Nephron progenitor cell (in vitro differentiated cells): Measurements from ENCODE around the gene MZT2A.
"Not testable (repeated sequence)": the region's sequence is repeated elsewhere in the genome, so short reads cannot be mapped to it uniquely, and the experiment has no call there.

ENCODE experiments used
- DNase-seq: peaks from one replicate; pipeline ENCODE4 v3.0.0; 2021
- H3K27ac Mint-ChIP-seq: 2 replicates; pipeline ENCODE4 v1.8.0; 2021; ENCODE audit warnings: mild to moderate bottlenecking, moderate library complexity, mixed read lengths
- H3K27me3 Mint-ChIP-seq: 2 replicates; pipeline ENCODE4 v1.8.0; 2021; ENCODE audit warnings: mild to moderate bottlenecking, low read depth, mixed read lengths; ENCODE audit not compliant: poor library complexity
- H3K36me3 Mint-ChIP-seq: 2 replicates; pipeline ENCODE4 v1.8.0; 2021; ENCODE audit warnings: low read depth, mixed read lengths
- H3K4me1 Mint-ChIP-seq: 2 replicates; pipeline ENCODE4 v1.8.0; 2021; ENCODE audit warnings: mixed read lengths
- H3K4me3 Mint-ChIP-seq: 2 replicates; pipeline ENCODE4 v1.8.0; 2021; ENCODE audit warnings: mild to moderate bottlenecking, moderate library complexity, mixed read lengths
- H3K9me3 Mint-ChIP-seq: 2 replicates; pipeline ENCODE4 v1.8.0; 2021; ENCODE audit warnings: mild to moderate bottlenecking, moderate library complexity, mixed read lengths
- TF ChIP-seq, protein P1 (sequence below): fragments of 200-600 bp; sonication (generic); IDR thresholded peaks from 2 replicates; pipeline ENCODE4 v1.5.0; 2021; ENCODE audit warnings: antibody characterized with exemption

MZT2A gene, protein sequence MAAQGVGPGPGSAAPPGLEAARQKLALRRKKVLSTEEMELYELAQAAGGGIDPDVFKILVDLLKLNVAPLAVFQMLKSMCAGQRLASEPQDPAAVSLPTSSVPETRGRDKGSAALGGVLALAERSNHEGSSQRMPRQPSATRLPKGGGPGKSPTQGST

DNA sequence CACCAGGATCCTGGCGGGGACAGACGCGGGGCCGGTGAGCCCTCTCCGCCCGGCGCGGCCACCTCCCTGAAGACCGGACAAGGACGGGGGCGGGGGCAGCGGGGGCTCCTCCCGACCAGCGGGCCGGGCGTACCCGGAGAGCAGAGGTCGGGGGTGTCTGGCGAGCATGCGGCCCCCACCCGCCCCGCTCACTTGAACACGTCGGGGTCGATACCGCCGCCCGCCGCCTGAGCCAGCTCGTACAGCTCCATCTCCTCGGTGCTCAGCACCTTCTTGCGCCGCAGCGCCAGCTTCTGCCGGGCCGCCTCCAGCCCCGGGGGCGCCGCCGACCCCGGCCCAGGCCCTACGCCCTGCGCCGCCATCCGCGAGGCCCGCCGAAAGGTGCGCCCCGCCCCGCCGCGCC lies at the start of gene MZT2A:
Gene MZT2A (minus strand): TSS at position 383 of the 403 bp plus-strand sequence. CDS start 21 bp downstream, at position 362.
- Mint-ChIP-seq H3K27ac (peak within 1 kb of the TSS; percentile 99), H3K4me3 (peak within 1 kb of the TSS; percentile 96), H3K4me1 (peaks cover 34% of the 10 kb centered on the region)
- not testable (repeated sequence) for H3K36me3 Mint-ChIP-seq, H3K27me3 Mint-ChIP-seq, H3K9me3 Mint-ChIP-seq, DNase-seq

DNA sequence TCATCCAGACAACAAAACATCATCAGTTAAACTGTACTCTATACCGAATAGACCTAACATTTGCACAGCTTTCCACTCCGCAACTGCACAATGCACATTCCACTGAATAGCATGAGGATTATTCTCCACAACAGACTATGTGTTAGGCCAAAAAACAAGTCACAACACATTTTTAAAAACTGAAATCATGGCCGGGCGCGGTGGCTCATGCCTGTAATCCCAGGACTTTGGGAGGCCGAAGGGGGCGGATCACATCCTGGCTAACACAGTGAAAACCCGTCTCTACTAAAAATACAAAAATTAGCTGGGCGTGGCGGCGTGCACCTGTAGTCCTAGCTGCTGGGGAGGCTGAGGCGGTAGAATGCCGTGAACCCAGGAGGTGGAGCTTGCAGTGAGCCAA lies 46.7 kb upstream of the MZT2A start:
- DNase-seq, H3K36me3 Mint-ChIP-seq, H3K4me3 Mint-ChIP-seq, H3K4me1 Mint-ChIP-seq, H3K9me3 Mint-ChIP-seq, H3K27ac Mint-ChIP-seq: not testable (repeated sequence)
- H3K27me3 Mint-ChIP-seq = peaks cover 40% of the 10 kb centered on the region

DNA sequence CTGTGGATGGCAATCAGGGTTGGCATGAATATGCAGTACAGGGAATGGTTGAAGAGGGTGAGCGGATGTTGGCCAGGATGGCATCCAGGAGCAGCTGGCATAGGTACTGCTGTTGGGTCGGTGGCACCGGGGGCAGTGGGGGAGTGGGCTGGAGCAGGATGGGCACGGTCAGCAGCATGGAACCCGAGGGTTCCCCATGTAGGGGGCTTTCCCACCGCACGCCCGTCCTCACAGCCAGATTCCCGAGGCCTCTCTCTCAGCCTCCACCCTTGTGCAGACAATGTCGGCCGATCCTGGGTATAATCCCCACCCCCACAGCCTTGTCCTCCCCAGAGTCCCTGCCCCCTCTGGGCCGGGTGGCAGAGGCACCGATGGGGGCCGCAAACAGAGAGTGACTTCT lies 44.6 kb upstream of the MZT2A start:
- H3K36me3 Mint-ChIP-seq, H3K27ac Mint-ChIP-seq, H3K9me3 Mint-ChIP-seq, H3K4me1 Mint-ChIP-seq, H3K4me3 Mint-ChIP-seq, DNase-seq: not testable (repeated sequence)
- peaks cover 27% of the 10 kb centered on the region for H3K27me3 Mint-ChIP-seq

DNA sequence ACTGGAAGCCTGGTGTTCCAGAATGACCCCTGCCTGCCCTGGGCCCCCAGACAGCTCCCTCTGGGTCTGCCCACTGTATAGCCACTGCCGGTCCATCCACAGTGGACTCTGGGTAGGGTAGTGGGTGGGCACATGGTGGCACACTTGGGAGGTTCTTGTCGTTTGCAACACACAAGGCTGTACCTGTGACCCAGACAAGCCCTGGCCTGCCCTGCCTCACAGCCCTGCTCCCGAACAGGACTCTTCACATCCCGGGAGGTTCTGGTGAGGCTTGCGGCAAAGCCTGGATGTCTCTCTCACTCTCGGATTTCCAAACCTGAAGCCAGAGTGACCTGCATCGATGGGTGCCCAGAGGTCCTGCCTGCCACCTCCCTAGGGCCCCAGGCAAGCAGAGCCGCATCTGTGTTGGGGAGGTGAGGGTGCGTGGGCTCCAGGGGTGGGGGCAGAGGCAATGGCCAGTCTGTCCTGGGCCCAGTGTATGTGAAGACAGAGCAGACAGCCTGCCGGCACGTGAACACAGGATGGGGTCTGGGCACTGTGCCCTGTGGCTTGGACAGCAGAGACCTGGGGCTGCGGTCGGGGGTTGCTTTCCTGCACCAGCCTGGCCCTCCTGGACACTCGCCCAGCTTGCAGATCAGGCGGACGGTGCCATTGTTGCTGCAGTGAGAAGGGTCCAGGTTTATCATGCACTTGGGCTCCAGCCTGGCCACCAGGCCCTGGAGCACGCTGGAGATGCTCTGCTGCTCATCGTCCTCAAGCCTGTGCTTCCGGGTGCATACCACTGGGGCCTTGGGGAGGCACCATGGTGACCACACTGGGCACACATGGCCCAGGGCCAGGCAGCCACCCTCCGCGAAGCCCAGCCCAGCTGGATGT lies 44.0 kb upstream of the MZT2A start:
- H3K4me1 Mint-ChIP-seq, DNase-seq, H3K4me3 Mint-ChIP-seq, H3K9me3 Mint-ChIP-seq, H3K36me3 Mint-ChIP-seq, H3K27ac Mint-ChIP-seq: not testable (repeated sequence)
- peaks cover 20% of the 10 kb centered on the region for H3K27me3 Mint-ChIP-seq

DNA sequence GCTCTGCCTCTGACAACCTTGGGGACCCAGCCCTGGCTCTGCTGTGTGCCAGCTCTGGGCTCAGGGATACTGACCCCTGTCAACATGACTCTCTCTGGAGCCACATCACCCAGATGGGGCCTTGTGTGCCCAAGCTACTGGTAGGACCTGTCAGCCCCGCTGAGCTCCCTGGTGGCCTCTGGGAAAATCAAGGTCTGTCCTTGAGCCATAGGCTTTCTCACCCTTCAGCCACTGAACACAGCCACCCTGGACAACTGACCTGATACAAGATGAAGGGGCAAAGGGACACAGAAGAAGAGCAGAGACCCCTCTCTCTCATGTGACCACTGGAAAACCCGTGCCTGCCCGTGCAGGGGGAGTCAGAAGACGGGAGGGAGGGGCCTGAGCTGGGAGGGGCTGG lies 43.3 kb upstream of the MZT2A start:
- Mint-ChIP-seq H3K4me1 (no peaks in the 10 kb centered on the region), H3K36me3 (no peaks in the 10 kb centered on the region), H3K9me3 (no peaks in the 10 kb centered on the region), H3K27ac (no peak overlapping the region), H3K4me3 (no peak overlapping the region), H3K27me3 (peaks cover 16% of the 10 kb centered on the region)
- TF ChIP-seq, protein P1, sequence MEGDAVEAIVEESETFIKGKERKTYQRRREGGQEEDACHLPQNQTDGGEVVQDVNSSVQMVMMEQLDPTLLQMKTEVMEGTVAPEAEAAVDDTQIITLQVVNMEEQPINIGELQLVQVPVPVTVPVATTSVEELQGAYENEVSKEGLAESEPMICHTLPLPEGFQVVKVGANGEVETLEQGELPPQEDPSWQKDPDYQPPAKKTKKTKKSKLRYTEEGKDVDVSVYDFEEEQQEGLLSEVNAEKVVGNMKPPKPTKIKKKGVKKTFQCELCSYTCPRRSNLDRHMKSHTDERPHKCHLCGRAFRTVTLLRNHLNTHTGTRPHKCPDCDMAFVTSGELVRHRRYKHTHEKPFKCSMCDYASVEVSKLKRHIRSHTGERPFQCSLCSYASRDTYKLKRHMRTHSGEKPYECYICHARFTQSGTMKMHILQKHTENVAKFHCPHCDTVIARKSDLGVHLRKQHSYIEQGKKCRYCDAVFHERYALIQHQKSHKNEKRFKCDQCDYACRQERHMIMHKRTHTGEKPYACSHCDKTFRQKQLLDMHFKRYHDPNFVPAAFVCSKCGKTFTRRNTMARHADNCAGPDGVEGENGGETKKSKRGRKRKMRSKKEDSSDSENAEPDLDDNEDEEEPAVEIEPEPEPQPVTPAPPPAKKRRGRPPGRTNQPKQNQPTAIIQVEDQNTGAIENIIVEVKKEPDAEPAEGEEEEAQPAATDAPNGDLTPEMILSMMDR = no peak
- DNase-seq = no peak

DNA sequence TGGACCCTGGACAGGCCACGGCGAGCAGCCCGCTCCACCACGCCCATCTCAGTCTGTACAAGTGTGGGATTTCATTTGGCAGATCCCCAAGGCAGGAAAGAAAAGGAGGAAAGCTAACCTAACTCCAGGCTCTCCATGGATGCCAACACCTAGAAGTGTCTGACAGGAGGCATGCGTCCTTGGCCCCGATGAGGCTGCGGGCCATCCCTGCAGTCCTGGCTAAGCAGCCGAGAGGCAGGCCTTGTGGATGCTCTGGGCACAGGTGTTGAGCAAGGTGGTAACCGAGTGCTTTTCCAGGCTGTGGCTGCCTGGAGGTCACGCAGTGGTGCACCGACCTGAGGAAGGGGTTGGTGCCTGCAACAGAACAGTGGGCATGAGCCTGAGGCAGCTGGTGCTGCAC lies 42.8 kb upstream of the MZT2A start:
- not testable (repeated sequence) for H3K9me3 Mint-ChIP-seq, H3K36me3 Mint-ChIP-seq, H3K27ac Mint-ChIP-seq, H3K4me1 Mint-ChIP-seq, DNase-seq, H3K4me3 Mint-ChIP-seq
- H3K27me3 Mint-ChIP-seq = peaks cover 11% of the 10 kb centered on the region

DNA sequence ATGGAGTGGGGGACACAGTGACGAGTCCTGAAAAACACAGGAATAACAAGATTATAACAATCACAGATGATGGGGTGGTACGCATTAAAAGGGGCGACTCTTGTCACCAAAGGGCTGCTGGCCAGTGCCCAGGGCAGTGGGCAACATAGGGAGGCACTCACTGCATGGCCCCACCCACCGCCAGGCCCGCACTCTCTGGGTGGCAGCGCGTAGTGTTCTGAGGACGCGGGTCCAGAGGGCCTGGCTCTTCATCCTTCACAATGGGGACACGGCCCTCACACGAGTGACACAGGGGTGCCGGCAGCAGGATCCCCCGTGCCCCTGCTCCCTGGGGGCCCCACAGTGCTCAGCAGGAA lies 42.1 kb upstream of the MZT2A start:
- H3K36me3 Mint-ChIP-seq, H3K9me3 Mint-ChIP-seq, H3K4me3 Mint-ChIP-seq, DNase-seq, H3K27me3 Mint-ChIP-seq, H3K4me1 Mint-ChIP-seq, H3K27ac Mint-ChIP-seq: not testable (repeated sequence)

DNA sequence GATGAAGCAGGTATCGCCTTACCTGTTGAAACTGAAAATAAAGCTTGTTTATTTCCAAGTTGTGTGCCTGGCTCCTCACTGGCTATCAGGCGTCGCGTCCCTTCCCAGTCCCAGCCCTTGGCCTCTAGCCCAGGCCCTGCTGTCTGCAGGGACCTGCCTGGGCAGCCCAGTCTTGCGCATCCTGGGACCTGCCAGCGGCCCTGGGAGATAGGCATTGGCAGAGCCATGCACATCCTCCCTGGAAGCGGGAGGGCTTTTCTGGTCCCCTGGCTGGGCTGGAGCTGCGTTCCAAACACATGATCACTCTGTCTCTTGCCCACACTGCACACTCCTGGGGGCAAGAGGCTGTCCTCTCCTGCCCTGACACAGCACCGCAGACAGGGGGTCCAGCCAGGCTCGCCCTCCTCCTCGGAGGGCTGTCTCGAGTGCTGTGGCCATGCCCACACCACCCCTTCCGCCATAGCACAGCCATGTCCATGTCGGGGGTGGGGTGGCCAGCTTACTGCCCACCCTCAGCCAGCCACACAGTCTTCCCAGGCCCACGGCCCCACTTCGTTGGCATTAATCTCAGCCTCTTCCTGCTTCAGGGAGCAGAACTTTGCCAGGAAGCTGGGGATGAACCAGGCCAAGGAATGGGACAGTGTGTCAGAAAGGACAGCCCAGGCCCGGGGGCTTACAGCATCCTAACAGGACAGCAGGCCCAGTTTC lies 41.6 kb upstream of the MZT2A start:
- not testable (repeated sequence) for H3K4me3 Mint-ChIP-seq, H3K27me3 Mint-ChIP-seq, H3K27ac Mint-ChIP-seq, H3K4me1 Mint-ChIP-seq, H3K9me3 Mint-ChIP-seq, DNase-seq, H3K36me3 Mint-ChIP-seq

DNA sequence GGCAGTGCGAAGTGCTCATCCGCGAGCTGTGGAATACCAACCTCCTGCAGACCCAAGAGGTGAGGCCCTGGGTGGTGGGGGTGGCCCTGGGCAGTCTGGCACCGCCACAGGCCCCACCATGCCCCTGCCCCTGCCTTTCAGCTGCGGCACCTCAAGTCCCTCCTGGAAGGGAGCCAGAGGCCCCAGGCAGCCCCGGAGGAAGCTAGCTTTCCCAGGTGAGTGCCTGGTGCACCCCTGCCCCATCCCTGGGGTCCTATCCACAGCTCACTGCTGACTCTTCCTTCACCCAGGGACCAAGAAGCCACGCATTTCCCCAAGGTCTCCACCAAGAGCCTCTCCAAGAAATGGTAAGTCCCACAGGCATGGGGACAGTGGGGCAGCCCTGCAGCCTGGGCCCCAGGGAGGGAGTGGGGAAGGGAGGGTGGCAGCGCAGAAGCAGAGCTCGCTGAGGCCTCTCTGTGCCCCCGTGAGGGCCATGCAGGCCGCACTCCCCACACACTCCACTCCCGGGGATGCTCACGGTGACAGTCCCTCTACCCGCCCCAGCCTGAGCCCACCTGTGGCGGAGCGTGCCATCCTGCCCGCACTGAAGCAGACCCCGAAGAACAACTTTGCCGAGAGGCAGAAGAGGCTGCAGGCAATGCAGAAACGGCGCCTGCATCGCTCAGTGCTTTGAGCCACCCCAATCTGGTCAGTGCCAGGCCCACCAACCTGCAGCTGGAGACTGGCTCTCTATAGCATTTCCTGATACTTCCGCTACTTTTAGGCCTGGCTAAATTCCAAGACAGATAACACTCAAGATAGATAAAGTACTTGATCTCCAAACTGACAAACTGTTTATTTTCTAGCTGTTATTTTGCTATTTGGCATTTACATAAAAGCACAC lies 40.8 kb upstream of the MZT2A start:
- H3K4me3 Mint-ChIP-seq, H3K9me3 Mint-ChIP-seq, H3K36me3 Mint-ChIP-seq, H3K27me3 Mint-ChIP-seq, DNase-seq, H3K27ac Mint-ChIP-seq: not testable (repeated sequence)
- H3K4me1 Mint-ChIP-seq = peaks cover 12% of the 10 kb centered on the region

DNA sequence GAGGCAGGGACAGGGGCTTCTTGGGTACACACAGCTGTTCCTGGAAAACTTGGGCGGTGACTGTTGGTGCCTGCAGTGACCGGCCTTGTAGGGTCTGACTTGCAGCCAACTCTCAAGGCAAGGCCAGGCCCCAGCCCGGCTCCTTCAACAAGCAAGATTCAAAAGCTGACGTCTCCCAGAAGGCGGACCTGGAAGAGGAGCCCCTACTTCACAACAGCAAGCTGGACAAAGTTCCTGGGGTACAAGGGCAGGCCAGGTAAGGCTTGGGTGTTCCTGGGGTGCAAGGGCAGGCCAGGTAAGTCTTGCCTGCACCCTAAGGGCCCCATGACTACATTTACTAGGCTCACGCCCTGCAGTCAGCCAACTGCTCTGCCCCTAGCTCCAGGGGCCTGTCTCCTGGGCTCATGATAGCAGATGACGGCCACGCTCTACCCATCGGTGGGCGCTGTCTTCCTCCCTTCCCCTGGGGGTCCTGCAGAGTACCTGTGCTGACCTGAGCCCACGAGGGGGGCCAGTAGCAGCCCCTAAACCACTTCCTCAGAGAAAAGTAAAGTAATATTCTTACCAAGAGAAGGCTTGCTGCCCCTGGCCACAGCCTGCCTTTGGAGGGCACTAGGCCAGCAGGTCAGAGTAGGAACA lies 39.5 kb upstream of the MZT2A start:
- DNase-seq, H3K27ac Mint-ChIP-seq, H3K9me3 Mint-ChIP-seq, H3K27me3 Mint-ChIP-seq, H3K4me3 Mint-ChIP-seq, H3K36me3 Mint-ChIP-seq: not testable (repeated sequence)
- H3K4me1 Mint-ChIP-seq = peaks cover 12% of the 10 kb centered on the region

DNA sequence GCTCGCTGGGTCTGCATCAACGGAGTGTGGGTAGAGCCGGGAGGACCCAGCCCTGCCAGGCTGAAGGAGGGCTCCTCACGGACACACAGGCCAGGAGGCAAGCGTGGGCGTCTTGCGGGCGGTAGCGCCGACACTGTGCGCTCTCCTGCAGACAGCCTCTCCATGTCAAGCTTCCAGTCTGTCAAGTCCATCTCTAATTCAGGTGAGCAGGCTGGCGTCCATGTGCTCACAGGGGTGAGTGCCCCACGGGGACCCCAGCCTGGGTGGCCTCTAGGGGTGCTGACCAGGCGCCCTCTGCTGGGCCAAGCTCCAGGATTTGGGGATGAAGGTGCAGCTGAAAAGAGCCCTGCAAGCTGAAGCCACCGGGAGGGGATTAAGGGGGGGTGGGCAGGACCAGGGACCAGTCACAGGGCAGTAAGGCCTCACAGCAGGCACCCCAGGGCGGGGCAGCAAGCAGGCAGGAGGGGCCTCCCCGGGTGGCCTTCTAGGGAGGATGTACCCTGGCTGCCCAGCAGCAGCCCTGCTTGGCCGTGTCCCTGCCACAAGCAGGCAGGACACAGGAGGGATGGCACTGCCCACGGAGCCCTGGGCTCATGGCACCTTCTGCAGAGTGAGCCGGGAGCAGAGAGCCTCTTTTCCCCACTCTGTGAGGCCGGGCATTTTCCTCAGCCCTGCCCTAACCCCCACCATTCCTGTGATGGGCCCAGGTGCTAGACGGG lies 38.6 kb upstream of the MZT2A start:
- not testable (repeated sequence) for H3K4me3 Mint-ChIP-seq, H3K27me3 Mint-ChIP-seq, H3K36me3 Mint-ChIP-seq, H3K27ac Mint-ChIP-seq, H3K9me3 Mint-ChIP-seq, DNase-seq
- H3K4me1 Mint-ChIP-seq = peaks cover 12% of the 10 kb centered on the region

DNA sequence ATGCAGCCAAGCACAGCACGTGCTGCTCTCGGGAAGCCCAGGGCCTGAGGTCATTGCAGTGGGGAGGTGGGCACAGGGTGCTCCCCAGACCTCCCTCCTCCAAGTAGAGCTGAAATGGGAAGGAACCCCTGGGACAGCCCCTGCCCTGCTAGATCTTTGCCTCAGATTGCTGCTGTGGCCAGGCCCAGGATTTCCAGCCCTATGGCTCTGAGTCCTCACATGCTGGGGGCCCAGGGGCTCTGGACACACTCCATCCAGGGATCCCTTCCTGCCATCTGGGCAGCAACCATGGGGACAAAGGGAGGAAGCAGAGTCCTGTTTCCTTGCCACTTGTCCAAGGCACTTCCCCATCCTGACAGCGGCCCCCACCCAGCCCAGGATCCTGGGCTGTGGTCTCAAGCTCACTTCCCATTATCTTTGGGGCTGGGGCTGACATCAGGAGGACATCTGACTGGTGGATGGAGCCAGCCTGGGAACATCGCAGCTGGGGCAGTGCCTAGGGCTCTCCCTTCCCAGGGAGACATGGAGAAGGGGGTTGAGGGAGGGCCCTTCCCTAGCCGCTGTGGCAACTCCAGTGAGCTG lies 37.8 kb upstream of the MZT2A start:
- H3K36me3 Mint-ChIP-seq, DNase-seq, H3K27me3 Mint-ChIP-seq, H3K9me3 Mint-ChIP-seq, H3K27ac Mint-ChIP-seq: not testable (repeated sequence)
- H3K4me1 Mint-ChIP-seq = peaks cover 16% of the 10 kb centered on the region
- peak overlapping the region; percentile 77 for H3K4me3 Mint-ChIP-seq
